NCI-H1105 (cell line): ENCODE measurements around the gene MCTP1.

Experiments
- DNase-seq: peaks from one replicate; lab custom pipeline; 2025; lab: John Stamatoyannopoulos, UW

The MCTP1 gene

GRCh38 chr5:94944160-94944559, 340.7 kb downstream of the MCTP1 start:
- no peak for DNase-seq

- DNase-seq: no peak
These were observed 343.7 kb downstream of the MCTP1 start for GRCh38 chr5:94941122-94941755.

DNA sequence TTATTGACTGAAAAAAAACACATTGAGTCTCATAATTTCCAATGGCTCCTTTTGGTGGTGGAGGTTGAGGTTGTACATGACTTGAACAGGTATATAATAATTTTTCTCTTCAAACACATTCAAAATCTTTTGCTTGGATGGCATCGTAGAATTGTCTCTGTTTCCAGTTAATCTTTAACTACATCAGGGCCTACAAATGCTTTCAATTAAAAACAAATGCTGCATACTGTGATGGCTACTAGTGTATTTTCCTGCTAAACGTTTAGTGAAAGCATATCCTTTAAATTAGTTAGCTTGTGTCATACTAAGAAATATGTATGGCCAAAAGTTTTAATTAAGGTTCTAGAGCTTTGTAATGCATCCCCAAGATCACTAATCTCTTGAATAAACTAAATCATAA, 352.6 kb downstream of the MCTP1 start:
- DNase-seq: no peak

GRCh38 chr5:94928891-94929290, 356.0 kb downstream of the MCTP1 start:
- DNase-seq: no peak

DNA sequence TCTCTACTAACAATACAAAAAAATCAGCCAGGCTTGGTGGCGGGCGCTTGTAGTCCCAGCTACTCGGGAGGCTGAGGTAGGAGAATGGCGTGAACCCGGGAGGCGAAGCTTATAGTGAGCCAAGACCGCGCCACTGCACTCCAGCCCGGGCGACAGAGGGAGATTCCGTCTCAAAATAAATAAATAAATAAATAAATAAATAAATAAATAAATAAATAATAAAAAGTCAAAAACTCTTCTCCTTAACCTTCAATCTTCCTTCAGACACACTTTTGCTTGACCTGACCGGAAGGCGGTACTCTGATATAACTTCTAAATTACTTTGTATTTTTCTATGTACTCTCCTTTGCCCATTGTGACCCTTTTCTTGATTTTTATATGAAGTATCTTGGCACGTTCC, 364.3 kb downstream of the MCTP1 start:
- no peak for DNase-seq

- DNase-seq: no peak
These were observed 368.3 kb downstream of the MCTP1 start for GRCh38 chr5:94916619-94917018.

- no peak for DNase-seq
These were observed 373.6 kb downstream of the MCTP1 start for GRCh38 chr5:94911276-94911675.

DNA sequence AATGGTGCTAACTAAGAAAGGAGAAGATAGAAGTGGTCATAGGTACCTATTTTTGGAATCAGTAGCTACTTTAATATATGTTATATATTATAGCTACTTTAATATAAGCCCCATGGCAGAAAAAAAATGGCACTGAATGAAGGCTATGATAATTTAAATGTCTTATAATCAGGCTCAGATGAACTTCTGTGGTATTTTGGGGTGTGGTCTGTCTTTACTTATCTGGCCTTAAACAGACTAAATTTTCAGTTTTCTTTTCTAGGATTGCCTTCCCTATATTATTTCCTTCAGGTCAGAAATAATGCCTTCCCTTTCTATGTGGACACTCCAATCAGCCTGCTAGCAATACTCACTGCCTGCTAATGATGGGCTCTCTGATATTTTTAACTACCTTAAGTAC, 374.2 kb downstream of the MCTP1 start:
- no peak for DNase-seq

GRCh38 chr5:94908889-94909480, 375.9 kb downstream of the MCTP1 start:
- no peak for DNase-seq

DNA sequence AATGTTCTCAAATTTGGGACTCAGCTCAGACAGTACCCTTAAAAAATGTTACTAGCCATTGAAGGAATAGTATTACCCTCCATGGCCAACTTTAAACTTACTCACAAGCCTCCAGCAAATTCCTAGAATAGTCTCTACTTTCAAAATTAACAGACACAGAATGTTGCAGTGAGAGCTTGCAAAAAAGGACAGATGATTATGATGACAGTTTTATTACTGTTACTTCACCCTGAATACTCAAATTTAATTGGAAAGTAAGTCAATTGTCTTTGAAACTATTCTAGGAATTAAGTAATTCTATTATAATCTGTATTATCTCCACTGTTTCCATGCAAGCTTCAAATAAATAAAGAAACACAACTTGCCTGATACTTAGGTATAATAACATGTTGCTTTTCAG, 378.1 kb downstream of the MCTP1 start:
- DNase-seq: no peak

DNA sequence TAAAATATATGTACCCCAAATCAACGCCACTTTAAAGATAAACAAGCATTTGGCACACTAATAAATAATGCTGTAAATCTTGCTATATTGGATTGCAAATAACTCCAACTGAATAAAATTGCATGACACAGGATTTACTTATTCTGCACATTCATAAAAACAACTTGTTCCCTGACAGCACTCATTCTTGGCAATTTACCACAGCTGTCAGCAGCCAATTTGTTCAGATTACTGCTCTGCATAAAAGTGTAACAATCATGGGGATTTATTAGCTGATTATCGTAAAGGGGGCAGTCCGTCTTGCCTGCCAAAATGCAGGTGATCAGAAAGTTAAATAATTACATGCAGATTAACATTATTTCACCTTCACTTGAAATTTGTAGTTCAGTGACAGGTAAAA, 381.2 kb downstream of the MCTP1 start:
- no peak for DNase-seq

GRCh38 chr5:94901191-94901979, 383.5 kb downstream of the MCTP1 start:
- DNase-seq: no peak

DNA sequence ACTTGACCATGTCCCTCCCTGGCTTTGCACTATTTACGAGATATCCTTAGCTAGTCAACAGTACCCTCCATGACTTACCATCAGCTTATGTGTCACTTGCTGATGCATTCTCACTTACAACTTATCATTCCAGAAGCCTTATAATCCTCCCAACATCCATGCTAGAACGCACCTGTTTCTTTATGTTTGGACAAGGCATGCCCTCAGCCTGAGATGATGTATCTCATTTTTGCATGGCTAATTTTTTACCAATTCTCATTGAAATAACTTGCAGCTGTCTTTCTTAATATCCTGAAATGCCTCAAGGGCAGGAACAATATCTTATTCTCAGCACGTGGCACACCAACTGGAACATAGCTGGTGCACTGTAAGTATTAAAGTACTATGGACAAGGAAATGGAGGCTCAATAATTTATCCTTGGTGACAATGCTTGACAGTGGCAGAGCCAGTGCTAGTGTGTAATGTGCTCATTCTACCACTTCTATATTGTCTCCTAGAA, 384.8 kb downstream of the MCTP1 start:
- no peak for DNase-seq

DNA sequence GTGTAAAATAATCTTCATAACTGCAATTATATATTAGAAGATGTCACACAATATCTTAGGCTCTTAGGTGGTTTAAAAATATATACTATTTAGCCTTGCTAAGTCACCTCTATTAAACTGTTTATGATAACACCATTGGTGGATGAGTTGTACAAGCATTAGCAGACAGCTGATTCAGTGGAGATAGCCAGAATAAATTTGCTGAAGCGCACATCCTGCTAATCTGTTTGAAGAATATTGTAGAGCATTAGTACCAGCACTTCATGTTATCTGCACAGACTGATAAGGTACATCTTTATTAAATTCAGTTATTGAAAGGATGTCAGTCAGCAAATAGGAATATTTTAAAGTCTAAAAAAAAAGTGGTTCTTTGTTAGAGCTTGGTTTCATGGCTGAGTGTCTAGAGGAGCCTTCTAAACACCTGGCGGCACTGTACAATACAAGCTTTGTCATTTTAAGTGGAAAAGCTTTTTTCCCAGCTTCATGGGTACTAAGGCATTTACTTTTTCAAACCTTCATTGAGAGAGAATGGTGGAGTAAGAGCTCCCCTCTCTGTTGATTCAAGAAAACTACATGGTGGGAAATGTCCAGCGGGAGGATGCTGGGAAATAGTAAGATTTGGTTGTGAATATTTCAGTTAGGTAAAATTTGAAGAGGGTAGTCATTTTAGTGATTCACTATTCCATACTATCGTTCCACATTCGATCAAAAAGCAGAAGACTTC, 391.3 kb downstream of the MCTP1 start:
- no peak for DNase-seq

- DNase-seq: no peak
These were observed 392.9 kb downstream of the MCTP1 start for GRCh38 chr5:94891972-94892371.

- DNase-seq: no peak
These were observed 393.3 kb downstream of the MCTP1 start for GRCh38 chr5:94891565-94891964.

GRCh38 chr5:94890907-94891306, 394.0 kb downstream of the MCTP1 start:
- no peak for DNase-seq

GRCh38 chr5:94888674-94889073, 396.2 kb downstream of the MCTP1 start:
- no peak for DNase-seq

DNA sequence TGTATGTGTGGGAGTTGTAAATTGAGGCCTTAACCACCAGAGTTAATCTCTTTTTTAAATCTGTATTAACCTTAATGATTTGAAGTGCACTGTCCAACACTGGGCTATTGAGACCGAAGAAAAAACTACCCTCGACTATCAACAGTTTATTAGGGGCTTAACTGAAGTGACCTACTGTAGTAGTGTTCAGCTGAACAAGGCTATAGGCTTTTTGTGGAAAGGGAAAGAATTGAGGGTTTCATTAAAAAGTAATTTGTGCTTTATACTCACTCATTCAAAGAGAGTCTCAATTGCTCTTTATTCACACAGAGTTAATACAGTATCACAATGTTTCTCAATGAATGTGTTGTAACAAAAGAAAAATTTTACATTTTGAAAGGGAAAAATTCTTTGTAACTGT, 399.0 kb downstream of the MCTP1 start:
- DNase-seq: no peak

DNA sequence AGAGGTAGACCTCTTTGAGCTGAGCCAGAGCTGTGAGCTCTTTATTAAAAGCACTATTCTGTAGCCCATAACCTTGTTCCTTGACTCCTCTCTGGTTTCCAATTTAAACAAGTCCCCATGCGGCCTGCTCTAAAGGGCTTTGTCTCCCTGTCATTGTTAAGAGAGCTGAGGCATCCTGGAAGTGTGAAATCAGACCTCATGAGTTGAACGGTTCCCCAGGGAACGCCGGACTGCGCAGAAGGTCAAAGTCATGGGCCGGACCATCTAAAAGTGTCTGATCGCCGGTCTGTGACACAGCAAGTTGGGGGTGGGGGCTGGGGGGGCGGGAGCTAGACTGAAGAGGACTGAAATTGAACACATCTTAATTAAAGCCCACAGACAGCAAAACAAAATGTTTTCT, 400.6 kb downstream of the MCTP1 start:
- no peak for DNase-seq

DNA sequence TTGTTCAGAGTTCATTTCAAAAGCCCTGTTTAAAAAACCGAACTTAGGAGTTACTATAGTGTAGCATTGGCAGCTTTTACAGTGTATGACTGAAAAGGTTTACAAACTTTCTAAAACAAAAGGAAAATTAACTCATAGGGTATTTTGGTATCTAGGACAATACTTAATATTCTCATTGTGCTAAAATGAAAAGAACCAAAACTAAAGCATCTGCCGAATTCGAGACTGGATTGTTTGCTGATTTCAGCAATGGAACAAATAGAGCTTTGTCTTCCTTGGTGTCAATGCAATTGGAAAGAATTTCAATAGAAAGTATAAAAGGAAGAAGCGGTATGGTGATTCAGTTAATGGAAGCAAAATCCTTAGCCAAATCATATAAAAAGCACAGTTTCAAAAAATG, 412.4 kb downstream of the MCTP1 start:
- DNase-seq: no peak

GRCh38 chr5:94870511-94871183, 414.2 kb downstream of the MCTP1 start:
- DNase-seq: no peak
